ENCODE measurements around the gene ZSCAN29. TPM values are rescaled to one million over a fixed set of nuclear protein-coding genes. Genes with fewer than 3 reads are reported as not detected.

The ZSCAN29 gene
- total RNA-seq, 2 donors from 2014 or later: 11.2 to 13.2 TPM

GRCh38 chr15:43314171-43314570, 56.7 kb downstream of the ZSCAN29 start:
- H3K27me3 ChIP-seq: no peaks in the 10 kb centered on the region
- no peak for TF ChIP-seq CTCF (IDR thresholded peaks at IDR 0.05)
- no peak for TF ChIP-seq POLR2A (IDR thresholded peaks at IDR 0.05)
- no peaks in the 10 kb centered on the region for H3K9me3 ChIP-seq
- ATAC-seq (no peak), DNase-seq (no peak)
- H3K4me3 ChIP-seq: no peak overlapping the region
- 61 to 64% methylated on average over 3 of the region's 3 CpGs for WGBS, 2 donors
- H3K4me1 ChIP-seq: no peaks in the 10 kb centered on the region
- H3K27ac ChIP-seq: no peak overlapping the region
- H3K36me3 ChIP-seq (replicated peaks in 1 of 2; ENCODE audit: insufficient read depth in 1 of 2, low read depth in 2 of 2): no peaks in the 10 kb centered on the region
- intact Hi-C loops (cut with DNase I): no loop called here

DNA sequence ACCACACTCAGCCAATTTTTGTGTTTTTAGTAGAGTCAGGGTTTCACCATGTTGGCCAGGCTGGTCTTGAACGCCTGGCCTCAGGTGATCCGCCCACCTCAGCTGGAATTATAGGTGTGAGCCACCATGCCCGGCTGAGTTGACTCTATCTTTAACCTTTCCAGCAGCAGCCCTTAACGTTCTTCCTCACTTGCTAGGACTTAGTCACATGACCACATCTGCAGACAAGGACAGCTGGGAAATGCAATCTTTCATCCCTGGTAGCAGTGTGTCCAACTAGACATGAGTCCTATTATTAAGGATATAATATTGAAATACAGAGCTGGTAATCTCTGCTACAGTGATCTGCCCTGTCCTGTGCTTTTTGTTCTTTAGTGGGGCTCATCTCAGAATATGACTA, 58.5 kb downstream of the ZSCAN29 start:
- Histone ChIP-seq H3K9me3 (no peaks in the 10 kb centered on the region), H3K4me1 (no peaks in the 10 kb centered on the region), H3K36me3 (replicated peaks in 1 of 2; ENCODE audit: insufficient read depth in 1 of 2, low read depth in 2 of 2) (no peaks in the 10 kb centered on the region), H3K27ac (no peak overlapping the region), H3K27me3 (no peaks in the 10 kb centered on the region), H3K4me3 (no peak overlapping the region)
- no peak for ATAC-seq
- intact Hi-C loops (cut with DNase I): no loop called here
- no peak for TF ChIP-seq CTCF (IDR thresholded peaks at IDR 0.05)
- 51 to 54% methylated on average over 4 of the region's 4 CpGs for WGBS, 2 donors
- no peak for DNase-seq

Other genes with a start within 250 kb of the ZSCAN29 start
- gene TMEM62, start 237.5 kb downstream of the ZSCAN29 start, total RNA-seq: 10 to 100 TPM; 16.1 to 71.9 TPM
- 10 to 100 TPM; 15.5 to 37.1 TPM for gene CCNDBP1, start 185.6 kb downstream of the ZSCAN29 start, total RNA-seq
- not detected for gene EPB42, start 150.0 kb downstream of the ZSCAN29 start, total RNA-seq
- not detected for gene TGM5, start 104.1 kb downstream of the ZSCAN29 start, total RNA-seq
- gene TGM7, start 68.8 kb downstream of the ZSCAN29 start, total RNA-seq: not detected
- gene LCMT2, start 40.5 kb downstream of the ZSCAN29 start, total RNA-seq: 1 to 10 TPM; 1.3 to 3.4 TPM
- 10 to 100 TPM; 12.2 to 22.1 TPM for gene TUBGCP4, start 58 bp upstream of the ZSCAN29 start, total RNA-seq
- 10 to 100 TPM; 12.5 to 17.5 TPM for gene TP53BP1, start 122.1 kb upstream of the ZSCAN29 start, total RNA-seq
- gene MAP1A, start 146.6 kb upstream of the ZSCAN29 start, total RNA-seq: 1 to 10 TPM; 3.1 to 4.0 TPM
- 10 to 100 TPM; 22.1 to 27.0 TPM for gene PPIP5K1, start 219.2 kb upstream of the ZSCAN29 start, total RNA-seq
- gene CKMT1B, start 223.0 kb upstream of the ZSCAN29 start, total RNA-seq: 10 to 100 TPM in 1 of 2 donors, 1 to 10 TPM in 1; 5.9 to 13.5 TPM
- gene STRC, start 247.8 kb upstream of the ZSCAN29 start, total RNA-seq: under 1 TPM in 1 of 2 donors, not detected in 1; 0.66 TPM